MCF 10A (cell line): ENCODE data around the gene ARL5C. TPM values are rescaled to one million over a fixed set of nuclear protein-coding genes. Genes with fewer than 3 reads are reported as not detected.

Experiments
- BruUV-seq: library from RNA; stranded (reverse); fragments of 400-500 nt; replicated peaks from 2 replicates; lab custom pipeline; 2021; lab: Mats Ljungman, UMichigan
- CTCF ChIA-PET: fragments of 300-600 bp; sonication (Branson Sonifier 250); formaldehyde crosslinking; extraction: SDS; loops from one replicate; lab custom pipeline; 2021; ENCODE audit warnings: antibody characterized with exemption, inconsistent platforms; lab: Yijun Ruan, JAX
- POLR2A ChIA-PET: fragments of 300-600, 350-650 bp; sonication (Branson Sonifier 250); formaldehyde crosslinking; extraction: SDS; loops from one replicate; lab custom pipeline; 2020; ENCODE audit warnings: antibody characterized with exemption, inconsistent platforms; lab: Yijun Ruan, JAX
- DNase-seq: peaks from one replicate; pipeline ENCODE4 v3.0.0-alpha.2; 2018; ENCODE audit not compliant: unreplicated experiment
- H3K27ac Mint-ChIP-seq: one replicate; pipeline ENCODE4 v1.8.0; 2022; ENCODE audit warnings: mild to moderate bottlenecking, low read depth, mixed read lengths; ENCODE audit not compliant: unreplicated experiment
- H3K27me3 Mint-ChIP-seq: one replicate; pipeline ENCODE4 v1.8.0; 2022; ENCODE audit warnings: mixed read lengths; ENCODE audit not compliant: insufficient read depth, unreplicated experiment
- H3K36me3 Mint-ChIP-seq: one replicate; pipeline ENCODE4 v1.8.0; 2022; ENCODE audit warnings: mild to moderate bottlenecking, moderate library complexity, mixed read lengths; ENCODE audit not compliant: insufficient read depth, unreplicated experiment
- H3K4me1 Mint-ChIP-seq: one replicate; pipeline ENCODE4 v1.8.0; 2022; ENCODE audit warnings: mixed read lengths; ENCODE audit not compliant: insufficient read depth, unreplicated experiment
- H3K4me3 Mint-ChIP-seq: one replicate; pipeline ENCODE4 v1.8.0; 2022; ENCODE audit warnings: mild to moderate bottlenecking, moderate library complexity, mixed read lengths; ENCODE audit not compliant: unreplicated experiment
- H3K9me3 Mint-ChIP-seq: one replicate; pipeline ENCODE4 v1.8.0; 2022; ENCODE audit warnings: mixed read lengths; ENCODE audit not compliant: unreplicated experiment
- intact Hi-C: fragments of 100-400 bp; cut with micrococcal nuclease; formaldehyde crosslinking; loops from 2 replicates; pipeline ENCODE4 v1.14.1; 2022
- total RNA-seq: library from RNA; stranded (reverse); gene quantifications from 2 replicates; pipeline ENCODE4 v1.2.3, GENCODE V29; 2022
- TF ChIP-seq, protein P1 (sequence below): fragments of 200-600 bp; IDR thresholded peaks from one replicate; pipeline ENCODE4 v1.8.0; 2022; ENCODE audit warnings: antibody characterized with exemption, mild to moderate bottlenecking; ENCODE audit not compliant: unreplicated experiment

Gene ARL5C
- total RNA-seq, 1 experiment from 2014 or later = not detected

DNA sequence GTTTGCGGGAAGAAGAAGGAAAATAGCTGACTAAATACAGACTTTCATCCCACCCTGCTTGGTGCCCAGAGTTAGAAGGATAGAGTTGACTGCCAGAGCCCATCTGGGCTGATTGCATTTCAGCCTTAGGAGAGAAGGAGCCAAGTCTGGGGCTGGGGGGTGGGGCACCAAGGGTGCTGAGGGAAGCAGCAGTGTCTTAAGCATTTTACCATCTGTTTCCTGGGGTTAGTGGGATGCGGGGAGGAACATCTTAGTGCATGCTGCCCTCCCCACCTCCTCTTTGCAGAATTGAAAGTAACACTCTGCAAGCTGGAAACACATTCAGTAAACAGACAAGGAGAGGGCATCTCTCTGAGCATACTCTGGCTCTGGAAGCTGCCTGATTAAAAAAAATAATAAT lies 1.5 kb upstream of the ARL5C start:
- Mint-ChIP-seq H3K27ac (no peak overlapping the region), H3K27me3 (peaks cover 22% of the 10 kb centered on the region), H3K4me1 (peaks cover 18% of the 10 kb centered on the region), H3K9me3 (no peaks in the 10 kb centered on the region), H3K36me3 (no peaks in the 10 kb centered on the region), H3K4me3 (no peak overlapping the region)
- no peak for DNase-seq
- intact Hi-C loops = no loop called here
- TF ChIP-seq, protein P1, sequence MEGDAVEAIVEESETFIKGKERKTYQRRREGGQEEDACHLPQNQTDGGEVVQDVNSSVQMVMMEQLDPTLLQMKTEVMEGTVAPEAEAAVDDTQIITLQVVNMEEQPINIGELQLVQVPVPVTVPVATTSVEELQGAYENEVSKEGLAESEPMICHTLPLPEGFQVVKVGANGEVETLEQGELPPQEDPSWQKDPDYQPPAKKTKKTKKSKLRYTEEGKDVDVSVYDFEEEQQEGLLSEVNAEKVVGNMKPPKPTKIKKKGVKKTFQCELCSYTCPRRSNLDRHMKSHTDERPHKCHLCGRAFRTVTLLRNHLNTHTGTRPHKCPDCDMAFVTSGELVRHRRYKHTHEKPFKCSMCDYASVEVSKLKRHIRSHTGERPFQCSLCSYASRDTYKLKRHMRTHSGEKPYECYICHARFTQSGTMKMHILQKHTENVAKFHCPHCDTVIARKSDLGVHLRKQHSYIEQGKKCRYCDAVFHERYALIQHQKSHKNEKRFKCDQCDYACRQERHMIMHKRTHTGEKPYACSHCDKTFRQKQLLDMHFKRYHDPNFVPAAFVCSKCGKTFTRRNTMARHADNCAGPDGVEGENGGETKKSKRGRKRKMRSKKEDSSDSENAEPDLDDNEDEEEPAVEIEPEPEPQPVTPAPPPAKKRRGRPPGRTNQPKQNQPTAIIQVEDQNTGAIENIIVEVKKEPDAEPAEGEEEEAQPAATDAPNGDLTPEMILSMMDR = no peak
- ChIA-PET POLR2A (interaction anchor here (0.6 to 1.5 kb wide), 2 partner anchors 12 to 294 kb away, joined by 3 read pairs; partner anchors contain the start of gene CDK12), CTCF (interaction anchor here (0.7 to 5.1 kb wide), 7 partner anchors 8 to 184 kb away, joined by 3 to 44 read pairs (median 3); no protein-coding TSS in a partner anchor)
- no TSS peak for BruUV-seq

GRCh38 chr17:39166437-39167335 lies 725 bp upstream of the ARL5C start:
- Mint-ChIP-seq H3K4me3 (no peak overlapping the region), H3K27me3 (peaks cover 22% of the 10 kb centered on the region), H3K27ac (no peak overlapping the region), H3K36me3 (no peaks in the 10 kb centered on the region), H3K9me3 (no peaks in the 10 kb centered on the region), H3K4me1 (peaks cover 18% of the 10 kb centered on the region)
- no TSS peak for BruUV-seq
- no peak for DNase-seq
- intact Hi-C loops = no loop called here
- POLR2A ChIA-PET = interaction anchor here (0.5 to 1.5 kb wide), 5 partner anchors 12 to 461 kb away, joined by 3 read pairs; partner anchors contain the start of gene CDK12
- TF ChIP-seq, protein P1 = no peak
- CTCF ChIA-PET = interaction anchor here (0.5 to 5.1 kb wide), 8 partner anchors 9 to 208 kb away, joined by 3 to 44 read pairs (median 4); no protein-coding TSS in a partner anchor

GRCh38 chr17:39165178-39165840 lies 652 bp downstream of the ARL5C start:
- intact Hi-C loops = no loop called here
- Mint-ChIP-seq H3K4me3 (no peak overlapping the region), H3K36me3 (no peaks in the 10 kb centered on the region), H3K4me1 (peaks cover 18% of the 10 kb centered on the region), H3K27ac (no peak overlapping the region), H3K27me3 (peaks cover 22% of the 10 kb centered on the region), H3K9me3 (no peaks in the 10 kb centered on the region)
- TF ChIP-seq, protein P1 = no peak
- CTCF ChIA-PET = interaction anchor here (0.6 to 5.1 kb wide), 16 partner anchors 11 to 415 kb away, joined by 3 to 44 read pairs (median 4); no protein-coding TSS in a partner anchor
- no peak for DNase-seq
- POLR2A ChIA-PET = interaction anchor here (1.2 to 3.1 kb wide), 2 partner anchors 12 to 34 kb away, joined by 3 to 15 read pairs; partner anchors contain the start of gene RPL19
- no TSS peak for BruUV-seq
